Mesothelial cell of epicardium (in vitro differentiated cells): Measurements from ENCODE around the gene RPEL1. TPM values are rescaled to one million over a fixed set of nuclear protein-coding genes. Genes with fewer than 3 reads are reported as not detected.
"Not testable (repeated sequence)": the region's sequence is repeated elsewhere in the genome, so short reads cannot be mapped to it uniquely, and the experiment has no call there.

ENCODE experiments used
- DNase-seq, 2 experiments: peaks; one replicate each; pipeline ENCODE4 v3.0.0; 2021; ENCODE audit warnings: low spot score in 2 of 2; ENCODE audit not compliant: unreplicated experiment in 2 of 2
- H3K27ac Mint-ChIP-seq: 2 replicates; pipeline ENCODE4 v1.8.0; 2021; ENCODE audit warnings: mixed read lengths
- H3K27me3 Mint-ChIP-seq: 2 replicates; pipeline ENCODE4 v1.8.0; 2021; ENCODE audit warnings: low read depth, mixed read lengths
- H3K36me3 Mint-ChIP-seq: 2 replicates; pipeline ENCODE4 v1.8.0; 2021; ENCODE audit warnings: mixed read lengths
- H3K4me1 Mint-ChIP-seq: 2 replicates; pipeline ENCODE4 v1.8.0; 2021; ENCODE audit warnings: mixed read lengths
- H3K4me3 Mint-ChIP-seq: 2 replicates; pipeline ENCODE4 v1.8.0; 2021; ENCODE audit warnings: mild to moderate bottlenecking, moderate library complexity, mixed read lengths
- H3K9me3 Mint-ChIP-seq: 2 replicates; pipeline ENCODE4 v1.8.0; 2021; ENCODE audit warnings: mixed read lengths
- CTCF ChIP-seq: fragments of 200-600 bp; sonication (generic); IDR thresholded peaks from one replicate; pipeline ENCODE4 v1.5.0; 2021; ENCODE audit warnings: antibody characterized with exemption; ENCODE audit not compliant: unreplicated experiment
- total RNA-seq: library from RNA; stranded (reverse); gene quantifications from 3 replicates; pipeline ENCODE4 v1.2.1, GENCODE V29; 2021

Gene RPEL1
- total RNA-seq = not detected in 3 replicates

GRCh38 chr10:103245587-103245986 is at the start of gene RPEL1:
Gene RPEL1, plus strand, starts transcription at chr10:103245887. Its CDS starts 110 bp downstream, at chr10:103245997.
- not testable (repeated sequence) for H3K4me3 Mint-ChIP-seq, H3K27ac Mint-ChIP-seq, H3K27me3 Mint-ChIP-seq, H3K4me1 Mint-ChIP-seq, H3K9me3 Mint-ChIP-seq, H3K36me3 Mint-ChIP-seq, DNase-seq

GRCh38 chr10:103196516-103196915 is 49.2 kb upstream of the RPEL1 start:
- no peak for TF ChIP-seq CTCF
- H3K36me3 Mint-ChIP-seq = no peaks in the 10 kb centered on the region
- H3K4me3 Mint-ChIP-seq = no peak overlapping the region
- no peaks in the 10 kb centered on the region for H3K9me3 Mint-ChIP-seq
- peaks cover 6% of the 10 kb centered on the region for H3K4me1 Mint-ChIP-seq
- DNase-seq = no peak
- H3K27ac Mint-ChIP-seq = no peak overlapping the region
- H3K27me3 Mint-ChIP-seq = no peaks in the 10 kb centered on the region

- DNase-seq = no peak
- H3K4me3 Mint-ChIP-seq = no peak overlapping the region
- TF ChIP-seq CTCF = no peak
- no peak overlapping the region for H3K27ac Mint-ChIP-seq
- no peaks in the 10 kb centered on the region for H3K4me1 Mint-ChIP-seq
- H3K27me3 Mint-ChIP-seq = no peaks in the 10 kb centered on the region
- no peaks in the 10 kb centered on the region for H3K36me3 Mint-ChIP-seq
- no peaks in the 10 kb centered on the region for H3K9me3 Mint-ChIP-seq
These were observed 48.5 kb upstream of the RPEL1 start for GRCh38 chr10:103197174-103197573.

GRCh38 chr10:103197903-103198302 is 47.8 kb upstream of the RPEL1 start:
- no peak for TF ChIP-seq CTCF
- no peak for DNase-seq
- H3K36me3 Mint-ChIP-seq = no peaks in the 10 kb centered on the region
- H3K4me1 Mint-ChIP-seq = no peaks in the 10 kb centered on the region
- no peaks in the 10 kb centered on the region for H3K9me3 Mint-ChIP-seq
- H3K27ac Mint-ChIP-seq = no peak overlapping the region
- no peaks in the 10 kb centered on the region for H3K27me3 Mint-ChIP-seq
- H3K4me3 Mint-ChIP-seq = no peak overlapping the region

GRCh38 chr10:103198648-103199047 is 47.0 kb upstream of the RPEL1 start:
- no peak for DNase-seq
- H3K9me3 Mint-ChIP-seq = no peaks in the 10 kb centered on the region
- H3K27me3 Mint-ChIP-seq = no peaks in the 10 kb centered on the region
- no peaks in the 10 kb centered on the region for H3K4me1 Mint-ChIP-seq
- TF ChIP-seq CTCF = no peak
- no peak overlapping the region for H3K27ac Mint-ChIP-seq
- H3K4me3 Mint-ChIP-seq = no peak overlapping the region
- H3K36me3 Mint-ChIP-seq = no peaks in the 10 kb centered on the region

- no peaks in the 10 kb centered on the region for H3K9me3 Mint-ChIP-seq
- H3K4me3 Mint-ChIP-seq = no peak overlapping the region
- no peaks in the 10 kb centered on the region for H3K36me3 Mint-ChIP-seq
- no peaks in the 10 kb centered on the region for H3K27me3 Mint-ChIP-seq
- TF ChIP-seq CTCF = no peak
- no peak for DNase-seq
- peaks cover 2% of the 10 kb centered on the region for H3K4me1 Mint-ChIP-seq
- H3K27ac Mint-ChIP-seq = no peak overlapping the region
These were observed 46.2 kb upstream of the RPEL1 start for GRCh38 chr10:103199488-103199887.
